ENCODE data around the gene RPL32.

DNA sequence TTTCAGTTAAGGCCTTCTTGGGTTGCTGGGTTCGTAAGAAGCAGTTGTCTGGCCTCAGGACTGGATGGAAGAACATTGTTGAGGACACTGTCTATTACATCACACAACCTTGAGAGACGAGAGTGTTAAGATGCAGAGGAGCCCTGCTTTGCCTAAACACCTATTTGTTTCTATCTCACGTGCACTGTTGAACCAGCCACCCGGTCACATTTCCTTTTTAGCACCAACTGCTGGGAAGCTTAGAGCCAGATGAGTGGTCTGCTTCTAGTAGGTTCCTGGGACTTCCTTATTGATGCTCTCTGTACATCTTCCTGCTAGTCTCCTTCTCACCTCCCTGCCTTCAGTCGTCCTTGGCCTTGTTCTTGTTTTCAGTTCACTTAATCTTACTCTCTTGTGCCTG, 22.6 kb downstream of the RPL32 start:
- TF ChIP-seq ZFP69B (tag by site-specific recombination; IDR thresholded peaks at IDR 0.05) (no peak), TCF7L2 (IDR thresholded peaks at IDR 0.05; ENCODE audit: borderline replicate concordance, low read depth, low read length) (no peak)
- TF ChIP-seq, protein P1, sequence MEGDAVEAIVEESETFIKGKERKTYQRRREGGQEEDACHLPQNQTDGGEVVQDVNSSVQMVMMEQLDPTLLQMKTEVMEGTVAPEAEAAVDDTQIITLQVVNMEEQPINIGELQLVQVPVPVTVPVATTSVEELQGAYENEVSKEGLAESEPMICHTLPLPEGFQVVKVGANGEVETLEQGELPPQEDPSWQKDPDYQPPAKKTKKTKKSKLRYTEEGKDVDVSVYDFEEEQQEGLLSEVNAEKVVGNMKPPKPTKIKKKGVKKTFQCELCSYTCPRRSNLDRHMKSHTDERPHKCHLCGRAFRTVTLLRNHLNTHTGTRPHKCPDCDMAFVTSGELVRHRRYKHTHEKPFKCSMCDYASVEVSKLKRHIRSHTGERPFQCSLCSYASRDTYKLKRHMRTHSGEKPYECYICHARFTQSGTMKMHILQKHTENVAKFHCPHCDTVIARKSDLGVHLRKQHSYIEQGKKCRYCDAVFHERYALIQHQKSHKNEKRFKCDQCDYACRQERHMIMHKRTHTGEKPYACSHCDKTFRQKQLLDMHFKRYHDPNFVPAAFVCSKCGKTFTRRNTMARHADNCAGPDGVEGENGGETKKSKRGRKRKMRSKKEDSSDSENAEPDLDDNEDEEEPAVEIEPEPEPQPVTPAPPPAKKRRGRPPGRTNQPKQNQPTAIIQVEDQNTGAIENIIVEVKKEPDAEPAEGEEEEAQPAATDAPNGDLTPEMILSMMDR (tag by site-specific recombination; IDR thresholded peaks at IDR 0.05), result no peak
- TF ChIP-seq, protein P2, sequence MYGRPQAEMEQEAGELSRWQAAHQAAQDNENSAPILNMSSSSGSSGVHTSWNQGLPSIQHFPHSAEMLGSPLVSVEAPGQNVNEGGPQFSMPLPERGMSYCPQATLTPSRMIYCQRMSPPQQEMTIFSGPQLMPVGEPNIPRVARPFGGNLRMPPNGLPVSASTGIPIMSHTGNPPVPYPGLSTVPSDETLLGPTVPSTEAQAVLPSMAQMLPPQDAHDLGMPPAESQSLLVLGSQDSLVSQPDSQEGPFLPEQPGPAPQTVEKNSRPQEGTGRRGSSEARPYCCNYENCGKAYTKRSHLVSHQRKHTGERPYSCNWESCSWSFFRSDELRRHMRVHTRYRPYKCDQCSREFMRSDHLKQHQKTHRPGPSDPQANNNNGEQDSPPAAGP (tag by site-specific recombination; IDR thresholded peaks at IDR 0.05), result no peak
- TF ChIP-seq, protein P3, sequence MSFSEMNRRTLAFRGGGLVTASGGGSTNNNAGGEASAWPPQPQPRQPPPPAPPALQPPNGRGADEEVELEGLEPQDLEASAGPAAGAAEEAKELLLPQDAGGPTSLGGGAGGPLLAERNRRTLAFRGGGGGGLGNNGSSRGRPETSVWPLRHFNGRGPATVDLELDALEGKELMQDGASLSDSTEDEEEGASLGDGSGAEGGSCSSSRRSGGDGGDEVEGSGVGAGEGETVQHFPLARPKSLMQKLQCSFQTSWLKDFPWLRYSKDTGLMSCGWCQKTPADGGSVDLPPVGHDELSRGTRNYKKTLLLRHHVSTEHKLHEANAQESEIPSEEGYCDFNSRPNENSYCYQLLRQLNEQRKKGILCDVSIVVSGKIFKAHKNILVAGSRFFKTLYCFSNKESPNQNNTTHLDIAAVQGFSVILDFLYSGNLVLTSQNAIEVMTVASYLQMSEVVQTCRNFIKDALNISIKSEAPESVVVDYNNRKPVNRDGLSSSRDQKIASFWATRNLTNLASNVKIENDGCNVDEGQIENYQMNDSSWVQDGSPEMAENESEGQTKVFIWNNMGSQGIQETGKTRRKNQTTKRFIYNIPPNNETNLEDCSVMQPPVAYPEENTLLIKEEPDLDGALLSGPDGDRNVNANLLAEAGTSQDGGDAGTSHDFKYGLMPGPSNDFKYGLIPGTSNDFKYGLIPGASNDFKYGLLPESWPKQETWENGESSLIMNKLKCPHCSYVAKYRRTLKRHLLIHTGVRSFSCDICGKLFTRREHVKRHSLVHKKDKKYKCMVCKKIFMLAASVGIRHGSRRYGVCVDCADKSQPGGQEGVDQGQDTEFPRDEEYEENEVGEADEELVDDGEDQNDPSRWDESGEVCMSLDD (tag by site-specific recombination; IDR thresholded peaks at IDR 0.05), result no peak
